ENCODE measurements around the gene MYO5C.
"Not testable (repeated sequence)": the region's sequence is repeated elsewhere in the genome, so short reads cannot be mapped to it uniquely, and the experiment has no call there.

GRCh38 chr15:52165494-52166131 lies 130.0 kb downstream of the MYO5C start:
- TF ChIP-seq, protein P1, sequence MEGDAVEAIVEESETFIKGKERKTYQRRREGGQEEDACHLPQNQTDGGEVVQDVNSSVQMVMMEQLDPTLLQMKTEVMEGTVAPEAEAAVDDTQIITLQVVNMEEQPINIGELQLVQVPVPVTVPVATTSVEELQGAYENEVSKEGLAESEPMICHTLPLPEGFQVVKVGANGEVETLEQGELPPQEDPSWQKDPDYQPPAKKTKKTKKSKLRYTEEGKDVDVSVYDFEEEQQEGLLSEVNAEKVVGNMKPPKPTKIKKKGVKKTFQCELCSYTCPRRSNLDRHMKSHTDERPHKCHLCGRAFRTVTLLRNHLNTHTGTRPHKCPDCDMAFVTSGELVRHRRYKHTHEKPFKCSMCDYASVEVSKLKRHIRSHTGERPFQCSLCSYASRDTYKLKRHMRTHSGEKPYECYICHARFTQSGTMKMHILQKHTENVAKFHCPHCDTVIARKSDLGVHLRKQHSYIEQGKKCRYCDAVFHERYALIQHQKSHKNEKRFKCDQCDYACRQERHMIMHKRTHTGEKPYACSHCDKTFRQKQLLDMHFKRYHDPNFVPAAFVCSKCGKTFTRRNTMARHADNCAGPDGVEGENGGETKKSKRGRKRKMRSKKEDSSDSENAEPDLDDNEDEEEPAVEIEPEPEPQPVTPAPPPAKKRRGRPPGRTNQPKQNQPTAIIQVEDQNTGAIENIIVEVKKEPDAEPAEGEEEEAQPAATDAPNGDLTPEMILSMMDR (conservative IDR thresholded peaks at IDR 0.05) = not testable (repeated sequence)
- TF ChIP-seq ZFX (IDR thresholded peaks at IDR 0.05) = not testable (repeated sequence)
